HG03060 (cell line): ENCODE measurements around the gene CDK11A.
"Not testable (repeated sequence)": the region's sequence is repeated elsewhere in the genome, so short reads cannot be mapped to it uniquely, and the experiment has no call there.

ENCODE experiments used
- ATAC-seq: cut with Tn5 transposase; IDR thresholded peaks from one replicate; pipeline ENCODE4 v1.9.1; 2021; ENCODE audit warnings: low read depth, moderate number of reproducible peaks; ENCODE audit not compliant: unreplicated experiment

CDK11A gene

DNA sequence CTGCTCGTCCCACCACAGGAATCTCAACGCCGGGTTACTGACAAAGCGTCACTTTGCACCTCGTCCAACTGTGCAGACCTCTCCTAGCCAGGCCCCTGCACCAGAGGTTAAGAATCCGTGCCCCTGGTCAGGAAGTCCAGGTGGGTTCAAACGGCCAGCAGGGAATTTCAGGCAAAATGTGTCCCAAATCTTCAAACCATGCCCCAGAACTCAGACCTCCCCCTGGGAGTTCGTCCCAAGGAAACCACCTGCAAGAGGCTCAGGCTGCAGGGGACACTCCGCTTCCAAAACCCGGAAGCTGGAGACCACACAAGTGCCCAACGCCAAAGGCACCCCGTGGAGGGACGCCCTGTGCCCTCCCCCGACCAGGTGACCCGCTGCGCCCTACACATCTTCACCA is 32.7 kb downstream of the CDK11A start:
- ATAC-seq, result not testable (repeated sequence)

DNA sequence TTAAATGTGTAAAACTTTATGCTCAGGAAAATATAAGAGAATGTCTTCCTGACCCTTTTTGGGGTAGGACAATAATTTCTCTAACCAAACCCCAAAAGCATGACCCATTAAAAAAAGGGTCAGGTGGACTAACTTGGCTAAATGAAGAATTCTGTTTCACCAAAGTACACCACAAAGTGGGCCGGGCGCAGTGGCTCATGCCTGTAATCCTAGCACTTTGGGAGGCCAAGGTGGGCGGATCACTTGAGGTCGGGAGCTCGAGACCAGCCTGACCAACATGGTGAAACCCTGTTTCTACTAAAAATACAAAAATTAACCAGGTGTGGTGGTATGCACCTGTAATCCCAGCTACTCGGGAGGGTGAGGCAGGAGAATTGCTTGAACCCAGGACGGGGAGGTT is 34.6 kb downstream of the CDK11A start:
- ATAC-seq, result not testable (repeated sequence)

DNA sequence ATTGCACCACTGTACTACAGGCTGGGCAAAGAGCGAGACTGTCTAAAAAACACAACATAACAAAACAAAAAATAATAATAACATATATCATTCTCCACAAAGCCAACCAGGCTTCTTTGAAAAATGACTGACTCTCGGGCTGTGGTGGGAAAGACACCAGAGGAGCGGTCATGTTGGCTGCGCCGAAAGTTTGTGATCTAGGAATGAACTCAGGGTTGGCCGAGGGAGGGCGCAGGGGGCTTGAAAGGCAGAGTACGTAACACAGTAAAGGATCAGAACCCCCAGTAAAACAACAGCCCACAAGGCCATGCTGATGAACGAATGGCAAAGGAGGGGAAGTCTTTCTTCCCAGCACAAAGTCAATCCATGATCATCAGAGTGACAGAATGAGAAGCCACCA is 36.3 kb downstream of the CDK11A start:
- ATAC-seq, result no peak

DNA sequence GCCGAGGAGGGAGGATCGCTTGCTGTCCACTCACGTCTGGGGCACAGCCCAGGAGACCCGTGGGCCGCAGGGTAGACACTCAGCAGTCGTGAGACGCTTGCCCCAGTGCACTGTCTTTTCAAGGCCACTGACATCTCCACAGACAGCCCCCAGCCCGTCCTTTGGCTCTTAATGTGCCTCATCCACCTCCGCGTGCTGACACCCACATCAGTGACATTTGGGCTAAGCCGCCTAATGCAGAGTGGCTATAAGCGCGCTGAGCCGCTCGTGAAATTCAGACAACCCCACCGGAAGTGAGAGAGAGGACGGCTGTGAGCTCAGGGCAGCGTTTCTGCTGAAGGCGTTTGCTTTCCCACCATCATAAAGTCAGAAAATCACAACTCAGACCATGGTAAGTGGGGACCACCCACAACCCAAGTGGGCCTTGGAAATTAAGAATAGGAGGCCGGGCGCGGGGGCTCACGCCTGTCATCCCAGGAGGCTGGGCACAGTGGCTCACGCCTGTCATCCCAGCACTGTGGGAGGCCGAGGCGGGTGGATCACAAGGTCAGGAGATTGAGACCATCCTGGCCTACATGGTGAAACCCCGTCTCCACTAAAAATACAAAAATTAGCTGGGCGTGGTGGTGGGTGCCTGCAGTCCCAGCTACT is 40.0 kb downstream of the CDK11A start:
- no peak for ATAC-seq

DNA sequence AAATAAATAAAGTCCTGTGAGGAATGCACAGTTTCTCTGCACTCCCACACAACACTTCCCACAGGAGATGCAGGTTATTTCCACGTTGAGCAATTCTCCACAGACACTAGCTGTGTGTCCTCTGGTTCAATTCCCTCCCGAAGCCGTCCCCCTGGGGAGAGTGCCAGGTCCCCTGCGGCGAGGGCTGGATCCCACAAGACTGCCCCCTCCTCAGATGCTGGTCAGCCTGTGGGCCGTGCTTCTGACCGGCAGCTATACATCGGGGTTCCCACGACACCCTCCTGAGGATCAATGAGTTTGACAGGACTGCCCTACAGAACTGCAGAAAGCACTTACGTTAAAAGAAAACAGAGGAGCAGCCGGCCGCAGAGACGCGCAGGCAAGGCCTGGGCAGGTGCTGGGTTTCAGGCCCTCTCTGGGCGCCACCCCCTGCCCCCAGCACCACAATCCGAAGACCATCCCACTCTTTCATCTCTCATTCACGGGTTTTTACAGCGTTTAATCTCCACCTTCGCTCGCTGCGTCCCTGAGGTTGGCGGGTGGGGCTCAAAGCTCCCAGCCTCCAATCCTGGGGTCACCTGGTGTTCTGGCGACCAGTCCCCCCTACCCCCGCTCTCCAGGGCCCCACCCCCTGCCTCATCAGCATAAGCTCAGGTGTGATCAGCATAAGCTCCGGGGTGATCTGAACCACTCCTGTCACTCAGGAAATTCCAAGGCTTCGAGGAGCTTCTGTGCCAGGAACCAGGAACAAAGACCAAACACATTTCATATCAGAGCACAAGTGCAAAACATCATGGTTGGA is 40.9 kb downstream of the CDK11A start:
- ATAC-seq, result no peak

DNA sequence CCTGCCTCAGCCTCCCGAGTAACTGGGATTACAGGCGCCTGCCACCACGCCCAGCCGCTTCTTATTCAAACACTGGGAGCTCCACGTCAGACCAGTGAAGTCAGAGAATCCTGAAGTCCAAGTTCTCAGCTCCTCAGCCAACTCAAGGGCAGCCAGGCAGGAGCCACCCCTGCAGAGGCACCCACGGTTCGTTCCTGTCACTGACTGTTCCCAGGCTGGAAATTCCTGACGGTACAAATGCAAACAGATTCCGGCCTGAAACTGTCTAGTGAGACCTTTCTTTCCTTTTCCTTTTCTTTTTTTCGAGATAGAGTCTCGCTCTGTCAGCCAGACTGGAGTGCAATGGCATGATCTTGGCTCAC is 43.3 kb downstream of the CDK11A start:
- no peak for ATAC-seq

DNA sequence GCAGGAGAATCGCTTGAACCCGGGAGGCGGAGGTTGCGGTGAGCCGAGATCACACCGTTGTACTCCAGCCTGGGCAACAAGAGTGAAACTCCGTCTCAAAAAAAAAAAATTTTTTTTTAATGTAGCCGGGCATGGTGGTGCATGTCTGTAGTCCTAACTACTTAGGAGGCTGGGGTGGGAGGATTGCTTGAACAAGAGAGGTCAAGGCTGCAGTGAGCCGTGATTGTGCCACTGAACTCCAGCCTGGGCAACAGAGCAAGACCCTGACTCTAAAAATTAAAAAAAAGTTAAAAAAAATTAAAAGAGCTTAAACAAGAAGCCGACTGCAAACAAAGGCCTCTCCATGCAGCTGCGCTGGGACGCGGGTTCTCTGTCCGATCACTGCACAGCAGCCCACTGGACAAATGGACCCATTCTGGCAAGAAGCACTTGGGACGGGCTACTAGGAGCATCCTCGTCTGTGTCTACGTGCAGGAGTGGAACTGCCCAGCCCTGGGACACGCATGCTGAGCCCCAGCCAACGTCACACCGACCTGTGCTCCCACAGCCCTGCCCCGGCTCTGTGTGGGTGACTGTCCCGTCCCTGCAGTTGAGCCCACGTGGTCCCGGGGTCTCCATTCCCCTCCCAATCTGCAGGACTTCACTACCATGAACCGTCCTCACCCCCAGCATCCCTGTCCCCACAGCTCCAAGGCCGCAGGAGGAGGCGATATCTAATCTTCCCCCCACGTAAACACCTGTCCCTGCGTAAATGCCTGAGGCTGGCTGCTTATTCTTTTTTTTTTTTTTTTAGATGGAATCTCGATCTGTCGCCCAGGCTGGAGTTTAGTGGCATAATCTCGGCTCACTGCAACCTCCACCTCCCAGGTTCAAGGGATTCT is 43.9 kb downstream of the CDK11A start:
- ATAC-seq, result no peak

DNA sequence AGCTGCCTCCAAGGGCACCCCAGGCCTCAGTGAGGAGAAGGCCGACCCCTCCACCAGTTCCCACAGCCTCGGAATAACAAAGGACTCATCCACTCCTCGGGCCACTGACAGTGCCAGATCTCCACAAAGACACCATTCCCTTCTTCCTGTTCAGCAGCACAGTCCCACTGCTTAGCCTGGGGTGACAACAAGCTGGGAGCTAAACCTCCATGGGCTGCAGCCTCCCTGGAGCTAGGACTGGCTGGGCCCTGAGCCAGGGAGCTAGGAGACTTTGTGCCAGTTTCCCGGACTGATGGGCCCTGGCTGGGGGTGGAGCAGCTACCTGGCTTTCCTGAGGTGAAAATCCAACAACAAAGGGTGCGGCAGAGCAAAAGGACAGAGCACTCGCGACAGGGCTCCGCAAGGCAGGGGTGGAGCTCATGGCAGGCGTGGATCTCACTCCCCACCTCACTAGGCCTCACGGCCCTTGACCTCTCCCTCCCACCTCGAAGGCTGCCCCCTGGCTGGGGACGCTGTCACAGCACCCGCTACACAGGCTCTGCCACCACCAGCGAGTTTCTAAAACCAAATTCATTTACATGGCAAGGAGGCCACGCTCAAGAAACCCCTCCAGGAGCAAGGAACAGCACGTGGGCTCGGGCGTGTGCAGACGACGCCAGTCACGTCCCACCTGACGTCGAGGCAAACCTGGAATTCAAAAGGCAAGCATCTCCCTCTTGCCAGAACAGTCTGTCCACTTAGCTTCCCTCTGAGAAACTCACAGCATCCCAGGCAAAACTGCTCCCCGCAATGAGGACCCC is 45.4 kb downstream of the CDK11A start:
- ATAC-seq, result no peak

DNA sequence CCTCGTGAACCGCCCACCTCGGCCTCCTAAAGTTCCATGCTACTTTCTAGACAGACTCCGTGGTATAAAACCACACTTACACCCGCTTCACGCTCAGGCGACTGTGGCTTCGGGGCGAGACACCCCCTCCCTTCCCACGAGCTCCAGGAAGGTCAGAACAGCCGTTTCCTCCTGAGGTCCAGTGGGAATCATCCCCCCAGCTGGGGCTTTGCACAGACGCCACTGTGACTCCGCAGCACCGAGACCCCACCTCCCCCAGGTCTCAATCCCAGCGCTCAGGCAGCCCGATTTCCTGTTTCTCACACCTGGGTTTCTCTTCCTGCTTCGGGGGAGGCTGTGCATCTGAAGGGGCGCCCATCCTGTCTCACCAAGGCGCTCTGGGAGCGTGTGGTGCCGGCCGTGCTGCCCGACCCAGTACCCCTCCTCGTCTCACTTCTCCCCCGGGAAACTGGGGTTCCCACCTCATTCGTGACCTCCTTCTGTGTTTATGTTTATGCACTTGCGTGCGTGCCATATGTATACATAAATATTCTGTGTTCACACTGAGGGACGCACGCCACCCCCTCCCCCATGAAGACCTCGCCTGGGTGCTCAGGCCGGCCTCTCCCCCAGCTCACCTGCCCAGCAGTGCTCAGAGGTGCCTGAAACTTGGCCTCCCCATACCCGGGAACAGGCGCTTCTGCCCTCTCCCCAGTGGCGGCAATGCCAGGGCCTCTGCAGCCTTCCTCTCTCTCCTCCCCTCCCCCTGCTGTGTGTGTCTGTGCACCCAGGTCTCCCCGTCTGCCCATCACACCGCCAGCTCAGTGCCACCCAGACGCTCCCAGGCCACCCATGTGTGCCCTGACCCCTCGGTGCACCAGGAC is 46.2 kb downstream of the CDK11A start:
- peak; percentile 38 for ATAC-seq

DNA sequence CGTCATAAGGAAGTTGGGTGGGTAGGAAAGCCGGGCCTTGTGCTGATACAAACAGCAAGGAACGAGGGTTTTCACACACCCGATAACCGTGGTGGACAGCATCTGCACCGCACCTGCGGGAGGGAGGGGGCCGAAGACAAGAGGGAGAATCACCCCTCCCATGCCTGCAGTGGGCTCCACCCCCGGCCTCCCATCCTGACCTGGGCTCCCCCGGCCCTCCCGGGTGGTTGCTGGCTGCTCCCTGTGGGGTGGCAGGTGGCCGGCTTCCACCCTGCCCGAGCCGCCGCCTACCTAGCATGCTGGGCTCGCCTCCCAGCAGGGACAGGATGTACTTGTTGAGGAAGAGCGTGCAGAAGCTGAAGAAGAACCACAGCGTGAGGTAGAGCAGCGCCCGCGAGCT is 48.1 kb downstream of the CDK11A start:
- not testable (repeated sequence) for ATAC-seq

DNA sequence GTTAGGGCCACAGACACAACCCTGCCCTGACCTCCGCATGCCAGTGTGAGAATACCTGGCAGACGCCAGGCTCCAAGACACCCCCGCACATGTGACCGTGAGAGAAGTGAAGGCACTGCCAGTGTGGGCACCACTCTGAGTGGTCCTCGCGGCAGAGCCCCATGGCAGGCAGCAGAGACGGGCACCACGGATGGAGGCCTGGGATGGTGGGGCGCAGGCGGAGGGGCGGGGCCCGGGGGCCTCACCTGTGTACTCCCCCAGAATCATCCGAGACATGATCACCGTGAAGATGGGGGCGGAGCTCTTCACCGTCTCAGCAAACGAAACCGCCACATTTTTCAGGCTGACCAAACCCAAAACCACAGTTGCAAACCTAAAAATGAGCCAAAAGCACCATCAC is 48.9 kb downstream of the CDK11A start:
- not testable (repeated sequence) for ATAC-seq

DNA sequence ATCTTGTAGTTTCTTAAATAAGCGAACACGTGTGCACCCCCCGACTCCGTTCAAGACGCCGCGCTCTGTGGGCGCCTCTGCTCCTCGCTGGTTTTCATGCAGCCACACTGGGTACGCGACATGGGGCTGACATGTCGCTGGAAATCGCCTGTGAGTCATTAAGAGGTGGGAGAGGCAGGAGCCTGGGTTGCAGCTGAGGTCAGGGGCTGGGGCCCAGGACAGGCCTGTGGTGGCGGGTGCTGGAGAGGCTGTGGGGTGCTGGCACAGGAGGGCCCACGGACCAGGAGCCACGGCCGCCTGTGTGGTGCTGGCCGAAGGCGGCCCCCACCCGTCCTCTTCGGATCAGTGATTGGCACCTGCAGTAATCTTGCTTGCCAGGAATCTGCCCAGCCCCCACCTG is 49.4 kb downstream of the CDK11A start:
- ATAC-seq, result not testable (repeated sequence)

DNA sequence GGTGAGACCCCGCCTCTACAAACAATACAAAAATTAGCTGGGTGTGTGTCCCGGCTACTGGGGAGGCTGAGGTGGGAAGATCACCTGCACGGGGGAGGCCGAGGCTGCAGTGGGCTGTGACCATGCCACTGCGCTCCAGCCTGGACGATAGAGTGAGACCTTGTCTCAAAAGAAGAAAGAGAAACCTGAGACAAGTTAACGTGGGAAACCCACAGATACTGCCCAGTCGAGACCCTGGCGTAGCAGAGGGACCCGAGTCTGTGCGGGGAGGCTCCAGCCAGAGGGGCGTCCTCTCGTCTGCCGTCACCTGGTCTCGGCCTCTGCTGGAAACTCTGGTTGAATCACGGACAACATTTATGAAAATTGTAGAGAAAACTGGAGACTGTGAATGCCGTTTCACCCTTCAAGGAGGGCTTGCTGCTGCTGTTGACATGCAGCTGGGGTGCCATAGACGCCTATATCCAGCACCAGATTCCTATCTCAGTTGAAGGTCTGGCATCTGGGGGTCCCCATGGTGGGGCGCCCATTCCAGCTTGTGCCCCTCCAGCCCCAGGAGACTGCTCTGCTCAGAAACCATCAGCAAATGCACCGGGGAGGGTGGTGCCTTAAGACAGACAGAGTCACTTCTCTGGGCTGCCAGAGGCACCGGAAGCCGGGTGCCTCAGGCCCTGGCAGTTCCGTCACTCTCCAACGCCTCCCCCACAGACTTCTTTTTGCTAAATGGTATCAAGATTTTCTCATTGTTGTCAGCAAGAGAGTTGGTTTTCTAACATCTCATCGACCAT is 51.8 kb downstream of the CDK11A start:
- ATAC-seq, result no peak

DNA sequence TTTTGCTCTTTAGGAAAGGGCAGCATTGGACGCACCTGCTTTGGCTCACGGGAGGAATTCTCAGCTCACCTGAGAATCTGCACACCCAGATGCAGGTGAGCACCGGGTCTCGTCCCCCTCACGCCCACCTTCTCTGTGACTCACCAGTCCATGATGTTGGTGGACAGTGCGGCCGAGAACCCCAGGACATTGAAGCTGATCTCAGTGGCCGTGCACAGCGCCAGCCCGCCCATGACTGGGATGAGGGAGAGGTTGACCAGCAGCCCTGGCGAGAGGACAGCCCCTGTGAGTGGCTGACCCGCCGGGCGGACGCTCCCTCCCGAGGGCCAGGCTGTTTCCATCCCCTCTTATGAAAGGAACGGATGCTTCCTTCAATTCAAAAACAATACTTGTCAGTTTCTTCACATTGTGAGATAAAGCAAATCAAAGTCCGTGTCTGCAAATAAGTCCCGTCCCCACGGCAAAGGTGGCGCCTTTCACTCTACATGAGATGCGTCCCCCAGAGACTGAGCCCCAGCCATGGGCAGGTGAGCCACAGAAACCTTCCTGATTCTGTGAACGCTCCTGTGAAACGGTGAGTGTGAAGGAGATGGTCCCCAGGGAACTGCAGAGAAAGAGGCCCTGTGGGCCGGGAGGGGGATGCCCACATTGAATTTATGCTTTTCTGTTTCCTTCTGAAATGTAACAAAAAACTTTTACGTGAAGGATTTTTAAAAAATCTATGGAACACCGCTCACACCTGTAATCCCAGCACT is 52.6 kb downstream of the CDK11A start:
- ATAC-seq, result no peak

DNA sequence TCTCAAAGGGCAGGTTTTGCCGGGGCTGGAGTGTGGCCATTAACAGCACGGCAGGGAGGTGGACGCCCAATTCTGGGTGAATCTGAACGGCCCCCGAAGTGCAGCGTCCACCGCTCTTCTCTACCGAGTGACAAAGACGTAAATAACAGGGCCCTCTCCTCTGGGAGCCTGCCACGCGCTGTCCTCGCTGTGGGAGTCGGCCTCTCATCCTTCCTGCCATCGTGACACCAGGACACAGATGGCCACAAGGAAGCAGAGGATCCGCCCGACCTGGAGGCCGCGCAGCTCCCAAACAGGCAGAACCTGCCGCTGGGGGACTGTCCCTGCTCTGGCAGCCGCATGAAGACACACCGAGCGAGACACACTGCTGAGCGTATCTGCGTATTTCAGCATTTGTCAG is 53.3 kb downstream of the CDK11A start:
- ATAC-seq, result no peak

DNA sequence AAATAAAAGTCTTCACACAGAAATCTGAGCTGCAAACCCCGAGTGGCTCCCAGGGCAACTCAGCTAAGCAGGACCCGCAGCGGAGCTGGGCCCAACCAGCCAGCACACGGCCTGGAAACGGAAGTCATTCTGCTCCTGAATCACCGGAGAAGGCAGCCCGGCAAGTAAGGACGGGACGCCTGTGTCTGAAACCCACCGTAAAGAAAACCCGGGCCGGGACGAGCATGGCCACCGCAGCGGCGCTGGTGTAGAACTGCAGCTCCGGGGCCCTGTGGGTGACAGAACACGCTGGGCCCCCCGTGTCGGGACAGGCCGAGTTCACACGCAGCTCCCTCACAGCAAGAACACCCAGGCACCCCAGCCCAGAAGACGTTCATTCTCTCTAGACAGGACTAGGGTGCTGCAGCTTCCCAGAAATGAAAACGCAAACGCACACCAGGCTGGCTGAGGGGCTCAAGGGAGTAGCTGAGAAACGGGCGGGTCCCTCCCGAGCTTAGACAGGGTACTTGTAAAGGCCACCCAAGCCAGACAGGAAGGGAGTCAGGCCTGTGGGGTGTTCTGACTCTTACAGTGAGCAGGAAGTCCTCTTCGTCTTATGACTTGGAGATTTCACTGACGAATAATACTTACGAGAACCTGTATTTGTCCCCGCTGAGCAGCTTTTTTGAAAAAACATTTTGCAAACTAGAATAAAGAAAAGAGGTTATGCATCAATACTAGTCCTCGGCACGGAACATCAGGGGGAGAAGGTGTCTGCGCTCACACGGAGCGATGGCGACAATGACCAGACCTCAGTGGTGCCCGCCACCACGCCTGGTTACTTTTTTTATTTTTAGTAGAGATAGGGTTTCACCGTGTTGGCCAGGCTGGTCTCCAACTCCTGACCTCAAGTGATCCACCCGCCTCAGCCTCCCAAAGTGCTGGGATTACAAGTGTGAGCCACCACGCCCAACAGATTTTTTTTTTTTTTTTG is 54.4 kb downstream of the CDK11A start:
- ATAC-seq, result no peak

DNA sequence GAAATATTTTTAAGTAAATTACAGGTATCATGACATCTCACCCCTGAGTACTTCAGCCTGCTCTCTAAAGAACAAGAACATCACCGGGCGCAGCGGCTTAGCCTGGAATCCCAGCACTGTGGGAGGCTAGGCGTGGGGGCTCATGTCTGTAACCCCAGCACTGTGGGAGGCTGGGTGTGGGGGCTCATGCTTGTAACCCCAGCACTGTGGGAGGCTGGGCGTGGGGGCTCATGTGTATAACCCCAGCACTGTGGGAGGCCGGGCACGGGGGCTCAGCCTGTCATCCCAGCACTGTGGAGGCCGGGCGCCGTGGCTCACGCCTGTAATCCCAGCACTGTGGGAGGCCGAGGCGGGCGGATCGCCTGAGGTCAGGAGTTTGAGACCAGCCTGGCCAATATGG is 57.6 kb downstream of the CDK11A start:
- ATAC-seq, result no peak
